Keratinocyte (primary cell): ENCODE data around the gene OR10G3.

Source experiments
- CTCF ChIP-seq, 3 experiments: IDR thresholded peaks in 1 of 3; conservative IDR thresholded peaks in 1 of 3; optimal IDR thresholded peaks in 1 of 3; 2 replicates in 2 of 3; 3 replicates in 1 of 3; pipeline versions ENCODE3 to v1.5.1; 2011; ENCODE audit warnings: low read length in 3 of 3, mild to moderate bottlenecking in 3 of 3, moderate library complexity in 2 of 3, control low read depth in 1 of 3, inconsistent platforms in 1 of 3; ENCODE audit not compliant: insufficient read depth in 2 of 3; ENCODE audit errors: extremely low read depth in 1 of 3
- EZH2 ChIP-seq: IDR thresholded peaks from one replicate; pipeline ENCODE4 v1.6.1; 2012; ENCODE audit warnings: inconsistent platforms, mild to moderate bottlenecking, low read length, moderate library complexity

GRCh38 chr14:21525962-21526671, 53.8 kb downstream of the OR10G3 start, which contains the start of gene SALL2:
- TF ChIP-seq CTCF (optimal IDR thresholded peaks at IDR 0.05 in 1 of 3, IDR thresholded peaks at IDR 0.05 in 1 of 3, conservative IDR thresholded peaks at IDR 0.05 in 1 of 3; ENCODE audit: extremely low read depth in 1 of 3, insufficient read depth in 2 of 3, low read length in 3 of 3) = no peak
- no peak for TF ChIP-seq EZH2
